CD14-positive monocyte (primary cell): ENCODE data around the gene MAP3K3. TPM values are rescaled to one million over a fixed set of nuclear protein-coding genes. Genes with fewer than 3 reads are reported as not detected.

Experiments
- DNase-seq, 3 donors: peaks; one replicate each; pipeline ENCODE4 v3.0.0-alpha.2; 2011 to 2022
- H2AFZ ChIP-seq: 2 replicates; pipeline ENCODE4 v1.6.0; 2012; ENCODE audit warnings: mild to moderate bottlenecking, low read depth, low read length, inconsistent platforms; ENCODE audit not compliant: insufficient read depth, poor library complexity, severe bottlenecking
- H3K27ac ChIP-seq, 2 donors: 1 replicate in 1 of 2; 2 replicates in 1 of 2; pipeline ENCODE4 v1.5.1; 2012 to 2013; ENCODE audit warnings: low read length in 2 of 2, control low read depth in 1 of 2, inconsistent platforms in 1 of 2, low read depth in 1 of 2, mild to moderate bottlenecking in 1 of 2
- H3K27me3 ChIP-seq, 2 donors: one replicate each; pipeline versions ENCODE4 v1.6.0 to v1.6.1; 2011 to 2013; ENCODE audit warnings: low read length in 2 of 2; ENCODE audit not compliant: control insufficient read depth in 2 of 2, insufficient read depth in 2 of 2
- H3K36me3 ChIP-seq, 2 donors: replicated peaks in 1 of 2; 1 replicate in 1 of 2; 2 replicates in 1 of 2; pipeline versions ENCODE4 v1.5.1 to v1.6.1; 2012 to 2013; ENCODE audit warnings: low read length in 2 of 2, control low read depth in 1 of 2, inconsistent platforms in 1 of 2, mild to moderate bottlenecking in 1 of 2; ENCODE audit not compliant: insufficient read depth in 2 of 2, control insufficient read depth in 1 of 2
- H3K4me1 ChIP-seq, 2 donors: 1 replicate in 1 of 2; 2 replicates in 1 of 2; pipeline versions ENCODE4 v1.5.1 to v1.6.1; 2012 to 2013; ENCODE audit warnings: low read length in 2 of 2, control low read depth in 1 of 2, inconsistent platforms in 1 of 2, mild to moderate bottlenecking in 1 of 2, moderate library complexity in 1 of 2; ENCODE audit not compliant: insufficient read depth in 2 of 2, control insufficient read depth in 1 of 2
- H3K4me2 ChIP-seq: replicated peaks from 2 replicates; pipeline ENCODE3; 2012; ENCODE audit warnings: low read length, moderate library complexity, mild to moderate bottlenecking; ENCODE audit not compliant: poor library complexity, severe bottlenecking; ENCODE audit errors: extremely low read depth
- H3K4me3 ChIP-seq, 3 experiments: fragments of 200-600 bp in 1 of 3; sonication (generic) in 1 of 3; replicated peaks in 1 of 3; 1 replicate in 2 of 3; 2 replicates in 1 of 3; pipeline ENCODE4 v1.5.1; 2011 to 2013; ENCODE audit warnings: low read length in 3 of 3, mild to moderate bottlenecking in 3 of 3, control low read depth in 2 of 3, low read depth in 2 of 3, inconsistent platforms in 1 of 3, moderate library complexity in 1 of 3
- H3K79me2 ChIP-seq: 2 replicates; pipeline ENCODE4 v1.6.0; 2012; ENCODE audit warnings: mild to moderate bottlenecking, control low read depth, inconsistent platforms, low read length, moderate library complexity; ENCODE audit not compliant: insufficient read depth
- H3K9ac ChIP-seq: 2 replicates; pipeline ENCODE4 v1.6.0; 2017; ENCODE audit warnings: low read length, mild to moderate bottlenecking; ENCODE audit not compliant: insufficient read depth, poor library complexity, severe bottlenecking
- H3K9me3 ChIP-seq, 2 donors: replicated peaks in 1 of 2; 1 replicate in 1 of 2; 2 replicates in 1 of 2; pipeline versions ENCODE4 v1.5.1 to v1.6.1; 2012 to 2013; ENCODE audit warnings: low read length in 2 of 2, control low read depth in 1 of 2; ENCODE audit not compliant: control insufficient read depth in 1 of 2, insufficient read depth in 1 of 2
- H4K20me1 ChIP-seq: 2 replicates; pipeline ENCODE4 v1.6.0; 2012; ENCODE audit warnings: mild to moderate bottlenecking, low read length, control low read depth, moderate library complexity; ENCODE audit not compliant: insufficient read depth
- H3K27ac Mint-ChIP-seq, 7 donors: one replicate each; pipeline ENCODE4 v1.8.0; 2020; ENCODE audit warnings: mild to moderate bottlenecking in 7 of 7, mixed read lengths in 7 of 7, moderate library complexity in 6 of 7, inconsistent platforms in 2 of 7
- H3K27me3 Mint-ChIP-seq, 3 donors: one replicate each; pipeline ENCODE4 v1.8.0; 2021 to 2022; ENCODE audit warnings: low read depth in 3 of 3, mild to moderate bottlenecking in 3 of 3, mixed read lengths in 3 of 3, moderate library complexity in 3 of 3, inconsistent platforms in 1 of 3
- H3K36me3 Mint-ChIP-seq, 2 donors: one replicate each; pipeline ENCODE4 v1.8.0; 2020; ENCODE audit warnings: mixed read lengths in 2 of 2, inconsistent platforms in 1 of 2, mild to moderate bottlenecking in 1 of 2
- H3K4me1 Mint-ChIP-seq: one replicate; pipeline ENCODE4 v1.8.0; 2020; ENCODE audit warnings: mild to moderate bottlenecking, mixed read lengths
- H3K4me3 Mint-ChIP-seq, 2 donors: one replicate each; pipeline ENCODE4 v1.8.0; 2020; ENCODE audit warnings: mild to moderate bottlenecking in 2 of 2, mixed read lengths in 2 of 2, moderate library complexity in 1 of 2
- H3K9me3 Mint-ChIP-seq, 7 donors: one replicate each; pipeline ENCODE4 v1.8.0; 2020 to 2022; ENCODE audit warnings: mixed read lengths in 7 of 7, mild to moderate bottlenecking in 6 of 7, moderate library complexity in 6 of 7, inconsistent platforms in 2 of 7
- CTCF ChIP-seq: fragments of 200-600 bp; IDR thresholded peaks from one replicate; pipeline ENCODE4 v1.8.0; 2022; ENCODE audit warnings: antibody characterized with exemption, mild to moderate bottlenecking
- WGBS: methylation state at CpG from one replicate; pipeline ENCODE4 v1.1.5; 2013; ENCODE audit warnings: missing lambda C conversion rate; ENCODE audit not compliant: insufficient coverage; 5-methylcytosine and 5-hydroxymethylcytosine counted together
- intact Hi-C, 2 donors: fragments of 100-400 bp; cut with micrococcal nuclease; formaldehyde crosslinking; loops; one replicate each; pipeline versions ENCODE4 v1.15.0 to v1.15.1; 2023
- polyA plus RNA-seq, 3 donors: library from polyadenylated mRNA; depleted of rRNA in 1 of 3; unstranded in 2 of 3; stranded (reverse) in 1 of 3; fragments of 300-500 nt in 2 of 3; fragments of >200 nt in 1 of 3; fragmentation: Illumina TruSeq in 2 of 3; gene quantifications; 1 replicate in 2 of 3; 2 replicates in 1 of 3; pipeline ENCODE4 v1.2.3, GENCODE V29; 2012 to 2021
- small RNA-seq: library from RNA; depleted of rRNA; stranded (forward); fragments of <200 nt; gene quantifications from one replicate; pipeline ENCODE3, GENCODE V24; 2012; ENCODE audit warnings: low read depth; ENCODE audit not compliant: insufficient read length

The MAP3K3 gene
- polyA plus RNA-seq, 3 donors, result 52.2 to 219 (median 63.6) TPM

GRCh38 chr17:63741408-63742173 is 119.4 kb downstream of the MAP3K3 start, which contains the start of gene STRADA:
Gene STRADA (minus strand): TSS chr17:63741799. CDS start chr17:63728369, 13,430 bp downstream.
- Histone ChIP-seq H2AFZ (peak within 1 kb of the TSS; percentile 96), H3K9me3 (no peaks in the 10 kb centered on the region)
- H3K4me3 Mint-ChIP-seq, result peak within 1 kb of the TSS; percentile 86 to 96

More at GRCh38 chr17:63741408-63742173, 119.4 kb downstream of the MAP3K3 start, which contains the start of gene STRADA:
- no peak for TF ChIP-seq CTCF
- Histone ChIP-seq H3K27me3 (no peaks in the 10 kb centered on the region), H3K79me2 (peaks cover 38% of the 10 kb centered on the region), H3K9ac (peak within 1 kb of the TSS; percentile 94), H4K20me1 (no peaks in the 10 kb centered on the region), H3K36me3 (peaks cover 7 to 21% of the 10 kb centered on the region in 2 donors), H3K27ac (peak within 1 kb of the TSS; percentile 84 to 87), H3K4me3 (peak within 1 kb of the TSS; percentile 85 to 99 (median 98)), H3K4me1 (peaks cover 19 to 32% of the 10 kb centered on the region in 2 donors), H3K4me2 (peak within 1 kb of the TSS; percentile 98)
- Mint-ChIP-seq H3K9me3 (no peaks in the 10 kb centered on the region), H3K36me3 (peaks cover 11 to 23% of the 10 kb centered on the region in 2 donors), H3K27me3 (no peaks in the 10 kb centered on the region), H3K27ac (peak within 1 kb of the TSS; percentile 94 to 98 (median 98)), H3K4me1 (peaks cover 24% of the 10 kb centered on the region)
- intact Hi-C loops, result loop anchor here (1.0 to 5.0 kb wide), 3 partner anchors 32 to 44 kb away; partner anchors contain the start of gene CCDC47 (in 1 of the 2)
- under 1% methylated on average over 56 of the region's 61 CpGs for WGBS
- peak; percentile 96 to 98 (median 97) for DNase-seq

Small RNA genes lying within 50 kb of the gene (small RNA-seq; reads per million reads assigned to genes)
- gene RNU6-288P, result not detected

Other genes with a start within 250 kb of the MAP3K3 start
- gene CYB561, start 176.1 kb upstream of the MAP3K3 start, polyA plus RNA-seq, result 10 to 100 TPM in 1 of 3 donors, 1 to 10 TPM in 2; 5.2 to 11.8 (median 8.3) TPM
- gene ACE, start 145.4 kb upstream of the MAP3K3 start, polyA plus RNA-seq, result under 1 TPM in 1 of 3 donors, not detected in 2; 0.55 TPM
- gene KCNH6, start 99.1 kb upstream of the MAP3K3 start, polyA plus RNA-seq, result not detected
- 10 to 100 TPM; 41.9 to 89.4 (median 58.1) TPM for gene DCAF7, start 71.9 kb upstream of the MAP3K3 start, polyA plus RNA-seq
- gene TACO1, start 21.5 kb upstream of the MAP3K3 start, polyA plus RNA-seq, result 10 to 100 TPM in 1 of 3 donors, 1 to 10 TPM in 2; 4.1 to 12.5 (median 9.5) TPM
- 100 to 1,000 TPM; 315 to 631 (median 334) TPM for gene LIMD2, start 77.7 kb downstream of the MAP3K3 start, polyA plus RNA-seq
- gene STRADA, start 119.4 kb downstream of the MAP3K3 start, polyA plus RNA-seq, result 10 to 100 TPM; 12.5 to 51.9 (median 19.8) TPM
- 10 to 100 TPM; 15.2 to 56.4 (median 43.0) TPM for gene CCDC47, start 151.2 kb downstream of the MAP3K3 start, polyA plus RNA-seq
- 10 to 100 TPM in 1 of 3 donors, 1 to 10 TPM in 2; 3.1 to 89.2 (median 5.3) TPM for gene DDX42, start 151.8 kb downstream of the MAP3K3 start, polyA plus RNA-seq
- 10 to 100 TPM; 82.8 to 97.2 (median 88.3) TPM for gene PSMC5, start 205.0 kb downstream of the MAP3K3 start, polyA plus RNA-seq
- gene FTSJ3, start 205.2 kb downstream of the MAP3K3 start, polyA plus RNA-seq, result 10 to 100 TPM in 2 of 3 donors, 1 to 10 TPM in 1; 9.2 to 23.7 (median 15.0) TPM
- 10 to 100 TPM; 60.2 to 77.9 (median 64.0) TPM for gene SMARCD2, start 220.3 kb downstream of the MAP3K3 start, polyA plus RNA-seq